OCI-LY3 (cell line): ENCODE measurements around the gene ABHD8.

Source experiments
- H2AFZ ChIP-seq: fragments of 200-600, 300-600 bp; shearing (Covaris generic); 2 replicates; pipeline ENCODE4 v1.6.0; 2014; ENCODE audit warnings: antibody characterized with exemption, low read depth, low read length
- H3K27ac ChIP-seq: fragments of 200-600, 300-600 bp; sonication (generic); 2 replicates; pipeline ENCODE4 v1.5.1; 2014; ENCODE audit warnings: mild to moderate bottlenecking, low read length, moderate library complexity, mixed read lengths
- H3K27me3 ChIP-seq: fragments of 200-600, 300-600 bp; sonication (generic); 2 replicates; pipeline ENCODE4 v1.6.1; 2014; ENCODE audit warnings: low read depth, low read length, mixed read lengths
- H3K36me3 ChIP-seq: fragments of 200-600, 300-600 bp; sonication (generic); replicated peaks from 2 replicates; pipeline ENCODE3; 2014; ENCODE audit warnings: low read depth, low read length, mixed read lengths
- H3K4me1 ChIP-seq: fragments of 300-600, 200-600 bp; sonication (generic); 2 replicates; pipeline ENCODE4 v1.6.1; 2014; ENCODE audit warnings: low read length, mixed read lengths
- H3K4me2 ChIP-seq: fragments of 200-600, 300-600 bp; sonication (generic); 2 replicates; pipeline ENCODE4 v1.6.1; 2014; ENCODE audit warnings: low read length, mixed read lengths
- H3K4me3 ChIP-seq: fragments of 300-600, 200-600 bp; sonication (generic); 2 replicates; pipeline ENCODE4 v1.5.1; 2014; ENCODE audit warnings: antibody characterized with exemption, mild to moderate bottlenecking, low read length, moderate library complexity
- H3K79me2 ChIP-seq: fragments of 300-600, 200-600 bp; shearing (Covaris generic); 2 replicates; pipeline ENCODE4 v1.6.1; 2014; ENCODE audit warnings: mild to moderate bottlenecking, low read length, mixed read lengths
- H3K9ac ChIP-seq: fragments of 300-600, 200-600 bp; shearing (Covaris generic); 2 replicates; pipeline ENCODE4 v1.6.0; 2014; ENCODE audit warnings: mild to moderate bottlenecking, low read length, moderate library complexity
- H3K9me3 ChIP-seq: fragments of 200-600, 300-600 bp; shearing (Covaris generic); 2 replicates; pipeline ENCODE4 v1.6.1; 2014; ENCODE audit warnings: low read length, mixed read lengths; ENCODE audit not compliant: insufficient read depth
- H4K20me1 ChIP-seq: fragments of 200-600, 300-600 bp; sonication (generic); 2 replicates; pipeline ENCODE4 v1.6.1; 2016; ENCODE audit warnings: low read length, mixed read lengths; ENCODE audit not compliant: insufficient read depth
- EZH2phosphoT487 ChIP-seq: fragments of 200-600 bp; shearing (Covaris generic); IDR thresholded peaks from 2 replicates; pipeline ENCODE4 v1.6.1; 2018; ENCODE audit warnings: antibody characterized with exemption, mixed run types, low read depth
- TF ChIP-seq, protein P1 (sequence below): fragments of 200-600, 300-600 bp; sonication (generic); IDR thresholded peaks from 2 replicates; pipeline ENCODE4 v1.5.1; 2014; ENCODE audit warnings: antibody characterized with exemption, low read length, low read depth

Gene ABHD8

GRCh38 chr19:17256130-17256529, 47.1 kb downstream of the ABHD8 start:
- no peak overlapping the region for H3K9ac ChIP-seq
- peaks cover 6% of the 10 kb centered on the region for H3K4me1 ChIP-seq
- no peak overlapping the region for H3K27ac ChIP-seq
- no peak overlapping the region for H3K4me2 ChIP-seq
- H2AFZ ChIP-seq = no peak overlapping the region
- H3K4me3 ChIP-seq = no peak overlapping the region
- H4K20me1 ChIP-seq = no peaks in the 10 kb centered on the region
- H3K27me3 ChIP-seq = no peaks in the 10 kb centered on the region
- no peaks in the 10 kb centered on the region for H3K79me2 ChIP-seq
- TF ChIP-seq, protein P1, sequence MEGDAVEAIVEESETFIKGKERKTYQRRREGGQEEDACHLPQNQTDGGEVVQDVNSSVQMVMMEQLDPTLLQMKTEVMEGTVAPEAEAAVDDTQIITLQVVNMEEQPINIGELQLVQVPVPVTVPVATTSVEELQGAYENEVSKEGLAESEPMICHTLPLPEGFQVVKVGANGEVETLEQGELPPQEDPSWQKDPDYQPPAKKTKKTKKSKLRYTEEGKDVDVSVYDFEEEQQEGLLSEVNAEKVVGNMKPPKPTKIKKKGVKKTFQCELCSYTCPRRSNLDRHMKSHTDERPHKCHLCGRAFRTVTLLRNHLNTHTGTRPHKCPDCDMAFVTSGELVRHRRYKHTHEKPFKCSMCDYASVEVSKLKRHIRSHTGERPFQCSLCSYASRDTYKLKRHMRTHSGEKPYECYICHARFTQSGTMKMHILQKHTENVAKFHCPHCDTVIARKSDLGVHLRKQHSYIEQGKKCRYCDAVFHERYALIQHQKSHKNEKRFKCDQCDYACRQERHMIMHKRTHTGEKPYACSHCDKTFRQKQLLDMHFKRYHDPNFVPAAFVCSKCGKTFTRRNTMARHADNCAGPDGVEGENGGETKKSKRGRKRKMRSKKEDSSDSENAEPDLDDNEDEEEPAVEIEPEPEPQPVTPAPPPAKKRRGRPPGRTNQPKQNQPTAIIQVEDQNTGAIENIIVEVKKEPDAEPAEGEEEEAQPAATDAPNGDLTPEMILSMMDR = no peak
- no peak for TF ChIP-seq EZH2phosphoT487
- no peaks in the 10 kb centered on the region for H3K36me3 ChIP-seq
- no peaks in the 10 kb centered on the region for H3K9me3 ChIP-seq

- Histone ChIP-seq H3K4me2 (no peak overlapping the region), H3K79me2 (no peaks in the 10 kb centered on the region), H3K36me3 (no peaks in the 10 kb centered on the region), H4K20me1 (no peaks in the 10 kb centered on the region), H3K4me1 (no peaks in the 10 kb centered on the region), H3K9ac (no peak overlapping the region), H3K27ac (no peak overlapping the region), H3K9me3 (no peaks in the 10 kb centered on the region), H2AFZ (no peak overlapping the region), H3K27me3 (no peaks in the 10 kb centered on the region), H3K4me3 (no peak overlapping the region)
- TF ChIP-seq EZH2phosphoT487 = no peak
- TF ChIP-seq, protein P1 = no peak
Observed at GRCh38 chr19:17255150-17255621, 48.0 kb downstream of the ABHD8 start.

DNA sequence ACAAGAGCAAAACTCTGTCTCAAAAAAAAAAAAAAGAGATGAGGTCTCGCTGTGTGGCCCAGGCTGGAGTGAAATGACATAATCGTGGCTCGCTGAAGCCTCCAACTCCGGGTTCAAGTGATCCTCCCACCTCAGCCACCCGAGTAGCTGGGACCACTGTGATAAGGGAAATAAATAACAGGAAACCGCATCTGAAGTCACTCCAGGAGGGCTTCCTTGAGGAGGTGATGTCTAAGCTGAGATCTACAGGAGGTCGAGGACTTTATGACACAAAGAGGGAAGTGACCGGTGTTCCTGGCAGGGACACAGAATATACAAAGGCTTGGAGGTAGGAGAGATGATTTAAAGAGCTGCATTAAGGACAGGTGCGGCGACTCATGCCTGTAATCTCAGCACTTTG, 48.6 kb downstream of the ABHD8 start:
- Histone ChIP-seq H3K36me3 (no peaks in the 10 kb centered on the region), H2AFZ (no peak overlapping the region), H3K4me2 (no peak overlapping the region), H3K27ac (no peak overlapping the region), H3K4me3 (no peak overlapping the region), H3K9ac (no peak overlapping the region), H3K79me2 (no peaks in the 10 kb centered on the region), H4K20me1 (no peaks in the 10 kb centered on the region), H3K4me1 (no peaks in the 10 kb centered on the region), H3K9me3 (no peaks in the 10 kb centered on the region), H3K27me3 (no peaks in the 10 kb centered on the region)
- TF ChIP-seq EZH2phosphoT487 = no peak
- TF ChIP-seq, protein P1 = no peak

DNA sequence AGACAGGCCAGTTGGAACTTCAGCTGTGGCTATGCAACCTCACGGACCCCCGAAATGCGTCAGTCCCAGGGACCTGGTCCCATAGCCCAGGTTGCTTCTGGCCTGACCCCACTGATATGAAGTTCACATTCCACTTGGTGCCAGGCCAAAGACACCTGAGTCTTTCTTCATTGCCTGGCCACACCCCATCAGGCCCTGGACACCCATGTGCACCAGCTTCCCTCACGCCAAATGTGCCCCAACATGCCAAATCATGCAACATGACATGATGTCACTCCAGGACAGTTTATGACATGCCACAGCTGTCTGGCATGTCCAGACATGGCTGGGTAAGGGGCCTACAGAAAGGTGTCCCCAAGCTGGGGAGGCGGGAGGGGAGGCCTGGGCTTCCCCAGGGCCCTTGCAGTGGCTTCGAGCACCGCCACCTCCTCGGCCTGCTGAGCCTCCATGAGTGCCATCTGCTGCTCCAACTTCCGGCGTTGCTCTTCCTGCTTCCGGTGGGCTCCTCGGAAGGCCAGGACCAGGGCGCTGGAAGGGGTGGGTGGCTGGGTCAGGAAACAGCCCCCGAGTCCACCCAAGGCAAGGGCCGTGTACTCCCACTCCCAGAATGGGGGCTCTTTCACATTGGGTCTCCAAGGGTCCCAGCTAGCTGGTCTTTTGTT, 53.2 kb downstream of the ABHD8 start:
- Histone ChIP-seq H3K27me3 (peaks cover 4% of the 10 kb centered on the region; the same call in 1 of the 2 replicates), H3K27ac (no peak overlapping the region), H3K79me2 (peaks cover 3% of the 10 kb centered on the region; the same call in 1 of the 2 replicates), H3K9me3 (no peaks in the 10 kb centered on the region), H4K20me1 (no peaks in the 10 kb centered on the region), H3K9ac (no peak overlapping the region), H3K36me3 (no peaks in the 10 kb centered on the region), H3K4me3 (no peak overlapping the region), H2AFZ (no peak overlapping the region), H3K4me2 (no peak overlapping the region), H3K4me1 (peaks cover 8% of the 10 kb centered on the region)
- TF ChIP-seq, protein P1 = no peak
- no peak for TF ChIP-seq EZH2phosphoT487
